Measurements from ENCODE around the gene GMNN.
A peak's percentile ranks its signal among the peaks of the same experiment; 100 is the strongest.
"Not testable (repeated sequence)": the region's sequence is repeated elsewhere in the genome, so short reads cannot be mapped to it uniquely, and the experiment has no call there.

GMNN gene

DNA sequence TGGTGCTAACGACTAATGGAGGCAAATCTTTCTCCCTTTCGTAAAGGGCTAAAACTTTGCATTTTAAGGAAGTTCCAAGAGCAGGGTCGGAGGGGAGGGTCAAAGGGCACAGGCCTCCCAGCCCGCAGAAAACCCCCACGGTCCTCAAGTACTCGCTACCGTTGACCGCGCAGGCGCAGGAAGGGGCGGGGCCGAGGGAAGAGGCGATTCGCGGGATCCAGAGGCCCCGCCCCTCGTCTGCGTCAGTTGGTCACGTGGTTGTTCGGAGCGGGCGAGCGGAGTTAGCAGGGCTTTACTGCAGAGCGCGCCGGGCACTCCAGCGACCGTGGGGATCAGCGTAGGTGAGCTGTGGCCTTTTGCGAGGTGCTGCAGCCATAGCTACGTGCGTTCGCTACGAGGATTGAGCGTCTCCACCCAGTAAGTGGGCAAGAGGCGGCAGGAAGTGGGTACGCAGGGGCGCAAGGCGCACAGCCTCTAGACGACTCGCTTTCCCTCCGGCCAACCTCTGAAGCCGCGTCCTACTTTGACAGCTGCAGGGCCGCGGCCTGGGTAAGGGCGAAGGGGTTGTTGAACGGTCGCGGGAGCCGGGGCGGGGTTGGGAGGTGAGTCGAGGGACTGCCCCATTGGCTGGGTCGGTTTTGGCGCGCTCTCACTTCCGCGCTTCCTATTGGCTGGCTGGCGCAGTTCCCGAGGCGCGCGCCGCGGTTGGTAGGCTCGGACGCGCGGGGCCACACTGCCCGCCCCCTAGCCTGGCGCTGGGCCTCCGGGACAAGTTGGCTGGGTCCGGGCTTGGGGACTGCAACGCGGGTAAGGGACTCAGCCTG, at the start of gene GMNN:
TSS of gene GMNN (plus strand) at position 242 of the 824 bp plus-strand sequence. CDS start 2,310 bp downstream, outside the sequence.
- peak; percentile 97 for DNase-seq

DNA sequence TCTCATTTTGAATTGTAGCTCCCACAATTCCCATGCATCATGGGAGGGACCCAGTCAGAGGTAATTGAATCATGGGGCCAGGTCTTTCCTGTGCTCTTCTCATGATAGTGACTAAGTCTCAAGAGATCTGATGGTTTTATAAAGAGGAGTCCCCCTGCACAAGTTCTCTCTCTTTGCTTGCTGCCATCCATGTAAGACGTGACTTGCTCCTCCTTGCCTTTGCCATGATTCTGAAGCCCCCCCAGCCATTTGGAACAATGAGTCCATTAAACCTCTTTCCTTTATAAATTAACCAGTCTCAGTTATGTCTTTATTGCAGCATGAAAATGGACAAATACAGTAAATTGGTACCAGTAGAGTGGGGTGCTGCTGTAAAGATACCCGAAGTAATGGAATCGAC, 44.1 kb upstream of the GMNN start:
- not testable (repeated sequence) for DNase-seq

DNA sequence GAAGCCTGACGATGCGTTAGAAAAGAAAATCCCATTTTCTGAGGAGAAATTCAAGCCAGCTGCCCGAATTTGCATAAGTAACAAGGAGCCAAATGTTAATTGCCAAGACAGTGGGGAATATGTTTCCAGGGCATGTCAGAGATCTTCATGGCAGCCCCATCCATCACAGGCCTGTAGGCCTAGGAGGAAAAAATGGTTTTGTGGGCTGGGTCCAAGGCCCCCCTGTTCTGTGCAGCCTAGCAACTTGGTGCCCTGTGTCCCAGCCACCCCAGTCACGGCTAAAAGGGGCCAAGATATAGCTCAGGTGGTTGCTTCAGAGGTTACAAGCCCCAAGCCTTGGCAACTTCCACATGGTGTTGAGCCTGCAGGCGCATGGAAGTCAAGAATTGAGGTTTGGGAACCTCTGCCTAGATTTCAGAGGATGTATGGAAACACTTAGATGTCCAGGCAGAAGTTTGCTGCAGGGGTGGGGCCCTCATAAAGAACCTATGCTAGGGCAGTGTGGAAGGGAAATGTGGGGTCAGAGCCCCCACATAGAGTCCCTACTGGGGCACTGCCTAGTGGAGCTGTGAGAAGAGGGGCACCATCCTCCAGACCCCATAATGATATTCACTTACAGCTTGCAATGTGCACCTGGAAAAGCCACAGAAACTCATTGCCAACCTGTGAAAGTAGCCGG, 43.1 kb upstream of the GMNN start:
- DNase-seq = not testable (repeated sequence)

DNA sequence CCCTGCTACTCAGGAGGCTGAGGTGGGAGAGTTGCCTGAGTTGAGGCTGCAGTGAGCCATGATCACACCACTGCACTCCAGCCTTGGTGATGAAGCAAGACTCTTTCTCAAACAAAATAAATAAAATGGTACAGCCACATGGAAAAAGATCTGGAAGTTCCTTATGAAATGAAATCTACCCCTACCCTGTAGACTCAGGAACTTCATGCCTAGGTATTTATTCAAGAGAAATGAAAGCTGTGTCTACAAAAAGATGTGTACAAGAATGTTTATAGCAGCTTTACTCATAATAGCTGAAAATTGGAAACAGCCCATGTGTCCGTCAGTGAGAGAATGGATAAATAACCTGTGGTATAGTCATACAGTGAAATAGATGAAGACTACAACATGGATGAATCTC, 40.6 kb upstream of the GMNN start:
- DNase-seq = no peak

DNA sequence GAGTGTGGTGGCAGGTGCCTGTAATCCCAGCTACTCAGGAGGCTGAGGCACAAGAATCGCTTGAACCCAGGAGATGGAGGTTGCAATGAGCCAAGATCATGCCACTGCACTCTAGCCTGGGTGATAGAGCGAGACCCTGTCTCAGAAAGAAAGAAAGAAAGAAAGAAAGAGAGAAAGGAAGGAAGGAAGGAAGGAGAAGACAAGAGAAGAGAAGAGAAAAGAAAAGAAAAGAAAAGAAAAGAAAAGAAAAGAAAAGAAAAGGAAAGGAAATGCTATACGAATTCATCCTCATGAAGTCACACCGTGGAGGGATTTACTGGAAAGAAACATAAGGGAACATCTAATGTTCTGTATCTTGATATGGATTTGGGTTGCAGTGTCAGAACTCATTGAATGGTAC, 40.0 kb upstream of the GMNN start:
- DNase-seq = not testable (repeated sequence)

DNA sequence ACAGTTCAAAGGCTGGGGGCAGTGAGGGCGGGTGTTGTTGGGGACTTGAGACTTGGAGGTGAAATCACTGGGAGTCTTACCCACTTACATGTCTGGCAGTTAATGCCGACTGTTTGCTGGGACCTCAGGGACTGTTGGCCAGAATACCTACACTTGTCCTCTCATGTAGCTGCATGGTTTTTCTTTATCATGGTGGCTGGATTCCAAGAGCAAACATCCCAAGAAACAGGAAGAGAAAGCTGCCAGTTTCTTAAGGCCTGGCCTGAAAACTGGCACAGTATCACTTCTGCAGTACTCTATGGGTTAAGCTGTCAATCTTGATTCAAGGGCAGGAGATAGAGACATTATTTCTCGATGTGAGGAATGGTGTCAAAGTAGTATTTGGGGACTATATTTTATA, 36.0 kb upstream of the GMNN start:
- DNase-seq = peak; percentile 59

DNA sequence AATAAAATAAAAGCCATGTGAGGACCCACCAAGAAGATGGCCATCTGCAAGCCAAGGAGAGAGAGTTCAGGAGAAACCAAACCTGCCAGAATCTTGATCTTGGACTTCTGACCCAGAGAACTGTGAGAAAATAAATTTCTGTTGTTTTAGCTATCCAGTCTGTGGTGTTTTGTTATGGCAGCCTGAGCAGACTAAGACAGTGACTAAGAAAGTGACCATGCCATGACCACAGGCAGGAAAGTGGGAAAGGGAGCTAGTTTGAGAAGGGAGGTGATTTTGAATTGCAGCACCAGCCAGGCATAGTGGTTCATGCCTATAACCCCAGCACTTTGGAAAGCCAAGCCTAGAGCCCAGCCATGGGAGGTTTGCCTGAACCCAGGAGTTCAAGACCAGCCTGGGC, 33.9 kb upstream of the GMNN start:
- DNase-seq = no peak

DNA sequence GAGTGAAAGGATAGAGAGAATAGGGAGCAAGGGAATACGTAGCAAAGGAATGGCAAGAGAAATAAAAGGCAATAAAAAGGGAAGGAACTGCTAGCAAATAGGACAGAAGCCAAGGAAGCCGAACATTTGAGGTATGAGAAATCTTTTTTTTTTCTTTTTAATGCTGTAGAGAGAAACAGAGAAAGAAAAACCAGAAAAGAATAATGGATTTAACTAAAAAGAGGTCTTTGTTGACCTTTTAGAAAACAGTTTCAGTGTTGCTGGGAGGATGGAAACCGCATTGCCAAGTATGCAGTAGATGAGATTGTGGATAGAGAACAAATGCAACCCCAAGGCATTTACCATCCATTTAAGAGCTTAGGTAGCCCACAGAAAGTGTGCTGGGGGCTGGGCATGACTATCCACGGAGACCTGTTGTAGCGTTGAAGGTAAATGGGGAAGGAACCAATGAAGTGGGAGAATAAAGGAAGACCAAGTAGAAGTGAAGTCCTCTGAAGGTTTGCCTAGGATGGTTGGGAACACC, 32.5 kb upstream of the GMNN start:
- DNase-seq = no peak

DNA sequence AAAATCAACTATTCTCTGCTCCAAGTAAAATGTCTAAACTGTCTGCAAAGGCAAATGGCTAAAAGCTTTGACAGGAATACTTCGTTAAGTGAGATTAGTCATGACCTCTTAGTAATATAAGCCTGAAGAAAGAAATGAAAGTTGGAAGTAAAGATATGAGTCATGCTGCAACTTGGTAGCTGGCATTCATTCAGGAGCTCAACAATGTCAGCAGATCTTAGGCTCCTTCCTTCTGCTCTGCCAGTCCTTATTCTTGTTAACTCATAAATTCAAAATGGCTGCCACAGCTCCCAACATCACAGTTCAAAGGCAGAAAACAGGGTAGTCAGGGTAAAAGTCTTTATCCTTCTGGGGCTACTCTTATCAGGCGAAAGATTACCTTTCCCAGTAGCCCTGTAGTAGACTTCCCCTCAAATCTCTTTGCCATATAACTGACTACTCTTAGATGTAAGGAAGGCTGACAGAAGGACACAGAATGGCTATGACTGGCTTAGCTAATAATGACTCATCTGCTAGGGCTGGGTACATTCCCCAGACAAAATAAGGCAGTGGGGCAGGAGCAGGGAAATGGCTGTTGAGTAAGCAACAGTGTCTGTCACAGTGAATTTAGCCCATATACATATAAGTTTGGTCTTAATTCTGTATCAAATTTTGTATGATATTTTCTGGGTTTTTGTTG, 31.3 kb upstream of the GMNN start:
- DNase-seq = peak; percentile 96

DNA sequence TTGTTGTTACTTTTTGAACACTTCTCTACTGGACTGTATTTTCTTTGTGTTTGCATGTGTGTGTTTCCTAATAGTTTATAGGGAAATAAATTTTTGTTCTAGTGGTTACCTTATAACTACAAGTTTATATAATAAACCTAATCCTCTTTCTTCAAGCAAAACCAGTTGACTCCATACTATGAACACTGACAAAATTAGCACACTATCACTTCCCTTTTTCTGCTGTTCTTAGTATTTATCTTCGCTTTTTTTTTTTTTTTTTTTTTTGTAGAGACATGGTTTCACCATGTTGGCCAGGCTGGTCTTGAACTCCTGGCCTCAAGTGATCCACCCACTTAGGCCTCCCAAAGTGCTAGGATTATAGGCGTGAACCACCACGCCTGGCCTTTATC, 30.8 kb upstream of the GMNN start:
- peak; percentile 81 for DNase-seq

DNA sequence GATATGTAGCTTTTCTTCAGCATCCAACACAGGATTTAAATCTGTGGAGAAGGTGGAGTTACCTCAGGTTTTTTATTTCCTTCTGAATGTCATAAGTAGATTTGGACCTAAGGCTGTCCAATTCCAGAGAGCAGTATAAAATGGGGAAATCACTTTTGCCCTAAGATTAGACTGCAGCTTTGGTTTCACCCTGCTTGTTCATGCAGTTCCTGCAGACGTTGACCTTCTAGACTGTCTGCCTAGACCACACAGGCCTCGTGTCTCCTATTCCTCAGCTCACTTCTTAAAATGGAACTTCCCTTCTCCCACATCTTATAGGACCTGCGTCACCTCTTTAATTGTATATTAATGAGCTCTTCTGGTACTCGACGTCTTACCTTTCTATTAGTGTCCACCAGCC, 29.8 kb upstream of the GMNN start:
- DNase-seq = peak; percentile 94

DNA sequence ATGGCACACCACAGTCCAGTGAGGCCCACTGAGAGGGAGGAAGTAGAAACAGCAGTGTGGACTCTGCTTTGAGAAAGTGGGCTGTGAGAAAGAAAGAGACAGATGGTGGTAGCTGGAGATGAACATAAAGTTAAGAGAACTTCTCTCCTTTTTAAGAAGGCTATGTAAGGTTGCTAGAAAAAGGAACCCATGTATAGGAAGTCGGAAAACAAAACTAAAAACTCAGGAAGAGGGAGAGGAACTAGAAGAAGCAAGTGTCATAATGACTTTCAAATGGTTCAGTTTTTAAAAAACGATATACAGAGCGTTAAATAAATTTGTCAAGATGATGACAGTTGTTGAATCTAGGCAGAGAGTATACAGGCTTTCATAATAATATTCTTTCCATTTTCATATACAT, 25.4 kb upstream of the GMNN start:
- peak; percentile 81 for DNase-seq

DNA sequence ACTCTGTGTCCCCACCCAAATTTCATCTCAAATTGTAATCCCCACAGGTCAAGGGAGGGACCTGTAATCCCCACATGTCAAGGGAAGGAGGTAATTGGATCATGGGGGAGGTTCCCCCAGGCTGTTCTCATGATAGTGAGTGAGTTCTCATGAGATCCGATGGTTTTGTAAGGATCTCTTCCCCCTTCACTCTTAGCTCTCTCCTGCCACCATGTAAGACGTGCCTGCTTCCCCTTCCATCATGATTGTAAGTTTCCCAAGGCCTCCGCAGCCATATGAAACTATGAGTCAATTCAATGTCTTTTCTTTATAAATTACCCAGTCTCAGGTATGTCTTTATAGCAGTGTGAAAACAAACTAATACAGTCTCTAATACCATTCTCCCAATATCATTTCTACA, 23.9 kb upstream of the GMNN start:
- peak; percentile 28 for DNase-seq

DNA sequence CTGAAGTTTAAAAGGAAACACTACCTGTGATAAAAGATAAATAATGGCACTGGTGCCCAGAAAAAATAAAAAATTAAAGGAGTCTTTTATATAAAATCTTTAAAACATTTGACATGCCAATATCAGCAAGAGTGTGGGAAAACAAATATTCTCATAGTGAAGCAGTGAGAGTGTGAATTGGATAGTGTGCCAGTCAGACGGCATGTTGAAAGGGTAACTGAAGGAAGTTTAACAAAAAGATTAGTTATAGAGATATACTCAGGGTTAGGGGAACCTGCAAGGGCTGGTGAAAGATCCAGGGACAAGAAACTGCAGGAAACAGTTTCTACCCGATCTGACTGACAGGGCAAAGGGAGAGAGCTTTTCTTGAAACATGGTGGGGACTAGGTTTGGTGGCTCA, 22.2 kb upstream of the GMNN start:
- no peak for DNase-seq

DNA sequence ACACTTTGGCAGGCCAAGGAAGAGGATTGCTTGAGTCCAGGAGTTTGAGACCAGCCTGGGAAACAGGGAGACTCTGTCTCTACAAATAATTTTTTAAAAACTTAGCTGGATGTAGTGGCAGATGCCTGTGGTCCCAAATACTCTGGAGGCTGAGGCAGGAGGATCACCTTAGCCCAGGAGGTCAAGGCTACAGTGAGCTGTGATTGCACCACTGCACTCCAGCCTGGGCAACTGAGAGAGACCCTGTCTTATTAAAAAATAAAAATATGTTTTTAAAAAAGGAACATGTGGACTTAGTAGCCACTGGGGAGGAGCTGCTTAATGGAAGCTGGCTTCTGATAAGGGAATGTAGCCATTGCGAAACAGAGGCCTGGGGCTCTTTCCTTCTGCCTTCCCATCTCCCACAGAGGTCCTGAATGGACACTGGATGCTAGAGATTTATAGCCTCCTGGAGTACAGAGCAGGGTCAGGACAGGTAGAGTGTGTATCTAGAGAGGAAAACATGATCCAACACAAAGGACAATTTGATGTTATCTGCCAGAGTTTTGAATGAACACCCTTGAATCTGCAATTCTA, 21.7 kb upstream of the GMNN start:
- no peak for DNase-seq

DNA sequence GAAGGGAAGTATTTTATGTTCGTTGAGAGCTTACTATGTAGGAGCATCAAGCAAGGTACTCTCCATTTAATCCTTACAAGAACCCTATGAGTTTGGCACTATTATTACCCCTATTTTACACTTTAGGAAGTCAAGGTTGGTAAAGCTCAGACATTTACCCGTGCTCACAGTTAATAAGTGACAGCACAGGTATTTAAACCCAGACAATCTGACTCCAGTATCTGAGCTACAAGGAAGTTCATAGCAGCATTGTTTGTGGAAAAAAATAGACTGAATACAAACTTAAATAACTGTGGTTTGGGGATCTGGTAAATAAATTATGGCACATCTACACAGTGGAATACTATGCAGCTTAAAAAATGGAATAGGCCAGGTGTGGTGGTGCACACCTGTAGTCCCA, 21.2 kb upstream of the GMNN start:
- DNase-seq = no peak

DNA sequence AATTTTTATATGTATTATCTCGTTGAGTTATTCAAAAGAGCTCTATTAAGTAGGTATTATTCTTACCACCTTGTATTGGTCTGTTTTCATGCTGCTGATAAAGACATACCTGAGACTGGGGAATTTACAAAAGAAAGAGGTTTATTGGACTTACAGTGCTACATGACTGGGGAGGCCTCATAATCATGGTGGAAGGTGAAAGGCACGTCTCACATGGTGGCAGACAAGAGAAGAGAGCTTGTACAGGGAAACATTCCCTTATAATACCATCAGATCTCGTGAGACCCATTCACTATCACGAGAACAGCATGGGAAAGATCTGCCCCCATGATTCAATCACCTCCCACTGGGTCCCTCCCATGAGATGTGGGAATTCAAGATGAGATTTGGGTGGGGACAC, 20.4 kb upstream of the GMNN start:
- not testable (repeated sequence) for DNase-seq

DNA sequence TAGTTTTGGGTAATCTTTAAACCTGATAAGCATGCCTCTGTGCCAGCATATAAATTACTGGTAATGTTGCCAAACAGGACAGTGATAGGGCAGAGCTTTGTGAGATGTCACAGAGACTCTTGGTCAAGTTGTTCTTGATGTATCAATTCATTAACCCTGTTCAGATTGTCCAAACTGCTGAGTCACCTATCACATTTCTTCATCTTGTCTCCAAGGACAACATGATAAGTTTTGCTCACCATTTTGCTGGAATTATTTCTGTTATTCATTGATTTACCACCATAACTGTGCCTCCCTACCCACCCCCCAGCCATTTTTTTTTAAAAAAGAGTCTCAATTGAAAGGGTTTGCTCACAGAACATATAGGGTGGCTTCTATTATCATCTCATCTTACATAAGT, 19.5 kb upstream of the GMNN start:
- DNase-seq = no peak

DNA sequence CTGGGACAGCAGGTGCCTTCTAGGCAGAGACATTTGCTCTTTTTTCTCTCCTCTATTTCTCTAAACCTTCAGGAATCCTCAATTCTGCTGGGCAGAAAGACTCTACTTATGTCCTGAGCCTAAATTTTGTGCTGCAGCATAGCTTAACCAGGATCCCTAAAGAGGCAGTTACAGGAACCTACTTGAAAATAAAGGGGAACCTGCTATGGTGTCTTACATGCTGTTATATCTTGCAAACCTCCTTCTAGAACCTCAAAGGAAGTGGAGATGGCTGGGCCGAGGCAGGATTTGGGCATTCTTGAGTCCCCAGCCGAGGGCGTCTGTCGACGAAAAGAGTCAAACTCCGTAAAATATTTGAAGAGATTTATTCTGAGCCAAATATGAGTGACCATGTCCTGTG, 17.1 kb upstream of the GMNN start:
- peak; percentile 39 for DNase-seq

DNA sequence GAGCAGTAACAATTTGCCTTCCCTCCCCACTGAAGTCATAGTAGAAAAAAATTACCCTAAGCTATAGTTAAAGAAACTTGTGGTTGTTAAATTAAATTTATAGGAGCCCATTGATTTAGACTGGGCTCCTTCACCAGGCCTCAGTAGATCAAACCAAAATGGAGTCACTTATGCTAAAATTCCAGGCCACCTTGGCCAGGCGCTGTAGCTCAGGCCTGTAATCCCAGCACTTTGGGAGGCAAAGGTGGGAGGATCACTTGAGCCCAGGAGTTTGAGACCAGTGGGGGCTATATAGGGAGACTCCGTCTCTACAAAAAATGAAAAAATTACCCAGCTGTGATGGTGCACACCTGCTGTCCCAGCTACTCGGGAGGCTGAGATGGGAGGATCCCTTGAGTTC, 15.0 kb upstream of the GMNN start:
- no peak for DNase-seq

DNA sequence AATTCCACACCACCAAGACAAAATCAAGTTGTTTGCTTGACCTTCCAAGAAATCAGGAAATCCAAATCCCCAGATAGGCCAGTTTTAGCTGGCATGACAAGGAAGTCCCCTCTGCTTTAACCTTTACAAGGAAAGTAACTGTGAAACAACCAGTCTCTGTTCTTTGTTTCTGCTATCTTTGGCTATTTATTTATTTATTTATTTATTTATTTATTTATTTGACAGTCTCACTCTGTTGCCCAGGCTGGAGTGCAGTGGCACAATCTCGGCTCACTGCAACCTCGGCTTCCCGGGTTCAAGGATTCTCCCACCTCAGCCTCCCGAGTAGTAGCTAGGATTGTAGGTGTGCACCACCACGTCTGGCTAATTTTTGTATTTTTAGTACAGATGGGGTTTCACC, 14.5 kb upstream of the GMNN start:
- no peak for DNase-seq

DNA sequence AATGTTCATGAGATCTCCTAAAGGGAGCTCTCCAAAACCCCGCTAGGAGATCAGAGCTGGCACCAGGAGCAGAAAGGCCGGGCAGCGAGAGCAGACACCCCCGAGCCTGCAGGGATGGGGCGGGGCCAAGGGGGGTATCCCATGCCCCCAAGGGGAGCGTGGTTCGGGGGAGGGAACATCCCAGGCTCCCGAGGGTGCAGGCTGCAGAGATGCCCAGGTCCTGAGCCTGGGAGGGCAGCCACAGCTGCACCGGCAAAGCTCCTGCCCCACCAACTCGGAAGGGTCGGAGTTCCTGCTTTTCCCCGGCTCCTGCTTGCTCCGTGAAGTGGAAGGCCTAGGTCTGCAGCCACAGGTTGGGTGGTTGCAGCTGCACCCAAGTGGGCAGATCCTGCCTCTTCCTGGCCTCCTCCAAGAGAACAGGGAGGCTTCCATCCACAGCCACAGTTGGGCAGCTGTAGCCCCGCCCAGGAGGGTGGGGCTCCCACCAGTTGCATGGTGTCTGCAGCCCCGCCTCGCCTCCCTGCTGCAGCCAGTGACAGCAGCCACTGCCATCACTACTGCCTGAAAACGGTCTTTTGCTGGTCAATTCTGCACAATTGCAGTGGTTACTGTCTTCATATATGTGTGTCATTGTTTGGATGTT, 13.4 kb upstream of the GMNN start:
- no peak for DNase-seq

DNA sequence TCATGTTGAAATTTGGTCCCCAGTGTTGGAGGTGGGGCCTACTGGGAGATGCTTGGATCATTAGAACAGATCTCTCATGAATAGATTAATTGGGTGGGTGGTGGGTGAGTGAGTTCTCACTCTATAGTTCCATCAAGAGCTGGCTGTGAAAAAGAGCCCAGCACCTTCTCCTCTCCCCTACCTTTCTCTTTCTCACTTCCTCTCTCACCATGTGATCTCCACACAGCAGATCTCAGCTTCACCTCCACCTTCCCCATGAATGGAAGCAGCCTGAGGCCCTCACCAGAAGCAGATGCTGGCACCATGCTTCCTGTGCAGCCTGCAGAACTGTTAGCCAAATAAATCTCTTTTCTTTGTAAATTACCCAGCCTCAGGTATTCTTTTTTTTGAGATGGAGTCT, 12.9 kb upstream of the GMNN start:
- no peak for DNase-seq

Data from inflammatory macrophage treated with lipopolysaccharide for 4 hours (primary cell).